Measurements from ENCODE around the gene GAD2.

GRCh38 chr10:26225322-26225721 is 8.7 kb downstream of the GAD2 start:
- TF ChIP-seq CTCF (IDR thresholded peaks at IDR 0.05; ENCODE audit: low read depth, low read length) (no peak), EZH2phosphoT487 (IDR thresholded peaks at IDR 0.05; ENCODE audit: low read depth) (no peak)
